Neural cell (in vitro differentiated cells): ENCODE results near the gene NCKAP5. TPM values are rescaled to one million over a fixed set of nuclear protein-coding genes. Genes with fewer than 3 reads are reported as not detected.

Source experiments
- H2AFZ ChIP-seq: fragments of 200-600, 300-800 bp; sonication (generic), shearing (Covaris generic); 2 replicates; pipeline ENCODE4 v1.6.0; 2014; ENCODE audit warnings: low read depth, mild to moderate bottlenecking, antibody characterized with exemption, low read length, moderate library complexity
- H3F3A ChIP-seq: fragments of 200-600 bp; shearing (Covaris generic); 2 replicates; pipeline ENCODE4 v1.6.1; 2016; ENCODE audit warnings: mild to moderate bottlenecking, moderate library complexity, mixed read lengths, antibody characterized with exemption, low read length; ENCODE audit not compliant: insufficient read depth, poor library complexity, severe bottlenecking
- H3K27ac ChIP-seq: fragments of 200-600, 300-800 bp; sonication (generic), shearing (Covaris generic); 2 replicates; pipeline ENCODE4 v1.5.1; 2014; ENCODE audit warnings: mild to moderate bottlenecking, low read length, moderate library complexity
- H3K27me3 ChIP-seq: fragments of 300-800, 200-600 bp; sonication (generic), shearing (Covaris generic); 2 replicates; pipeline ENCODE4 v1.6.0; 2014; ENCODE audit warnings: mild to moderate bottlenecking, low read depth, low read length, moderate library complexity; ENCODE audit not compliant: insufficient read depth
- H3K36me3 ChIP-seq: fragments of 300-800, 200-600 bp; sonication (generic), shearing (Covaris generic); 2 replicates; pipeline ENCODE4 v1.5.1; 2014; ENCODE audit warnings: mild to moderate bottlenecking, antibody characterized with exemption, low read length, moderate library complexity; ENCODE audit not compliant: insufficient read depth
- H3K4me2 ChIP-seq: fragments of 300-800, 200-600 bp; sonication (generic), shearing (Covaris generic); 2 replicates; pipeline ENCODE4 v1.6.0; 2014; ENCODE audit warnings: mild to moderate bottlenecking, low read length
- H3K4me3 ChIP-seq: fragments of 300-800, 200-600 bp; sonication (generic), shearing (Covaris generic); 2 replicates; pipeline ENCODE4 v1.5.1; 2014; ENCODE audit warnings: mild to moderate bottlenecking, low read length, moderate library complexity
- H3K79me2 ChIP-seq: fragments of 200-600 bp; shearing (Covaris generic); replicated peaks from 2 replicates; pipeline ENCODE4 v1.6.0; 2014; ENCODE audit warnings: mild to moderate bottlenecking, low read length, moderate library complexity; ENCODE audit not compliant: insufficient read depth
- H3K9ac ChIP-seq: fragments of 300-800, 200-600 bp; sonication (generic), shearing (Covaris generic); 2 replicates; pipeline ENCODE4 v1.6.1; 2016; ENCODE audit warnings: mild to moderate bottlenecking, low read length, mixed read lengths
- H3K9me2 ChIP-seq: fragments of 200-600 bp; shearing (Covaris generic); 2 replicates; pipeline ENCODE4 v1.6.1; 2016; ENCODE audit warnings: mild to moderate bottlenecking, low read length, mixed read lengths; ENCODE audit not compliant: insufficient read depth
- H3K9me3 ChIP-seq: fragments of 200-600, 300-800 bp; sonication (generic), shearing (Covaris generic); 2 replicates; pipeline ENCODE4 v1.6.1; 2016; ENCODE audit warnings: mild to moderate bottlenecking, mixed run types, low read length, moderate library complexity, mixed read lengths
- H4K20me1 ChIP-seq: fragments of 200-600 bp; shearing (Covaris generic); 2 replicates; pipeline ENCODE4 v1.6.1; 2016; ENCODE audit warnings: mild to moderate bottlenecking, mixed run types; ENCODE audit not compliant: insufficient read depth
- EP300 ChIP-seq: fragments of 450-650 bp; conservative IDR thresholded peaks from 2 replicates; pipeline ENCODE4 v1.6.1; 2014; ENCODE audit warnings: antibody characterized with exemption, mild to moderate bottlenecking, moderate library complexity; ENCODE audit not compliant: poor library complexity, severe bottlenecking
- EZH2 ChIP-seq: fragments of 200-600, 300-800 bp; shearing (Covaris generic), sonication (generic); IDR thresholded peaks from 2 replicates; pipeline ENCODE4 v1.6.1; 2014; ENCODE audit warnings: antibody characterized with exemption, low read length, borderline replicate concordance, mild to moderate bottlenecking; ENCODE audit not compliant: insufficient read depth, poor library complexity, severe bottlenecking
- MXI1 ChIP-seq: fragments of 450-650 bp; conservative IDR thresholded peaks from 2 replicates; pipeline ENCODE4 v1.6.1; 2014; ENCODE audit warnings: antibody characterized with exemption, mild to moderate bottlenecking; ENCODE audit not compliant: poor library complexity, severe bottlenecking
- POLR2AphosphoS5 ChIP-seq: IDR thresholded peaks from 2 replicates; pipeline ENCODE4 v1.6.1; 2012
- RAD21 ChIP-seq: fragments of 450-650 bp; conservative IDR thresholded peaks from 2 replicates; pipeline ENCODE4 v1.6.1; 2014; ENCODE audit warnings: antibody characterized with exemption, mild to moderate bottlenecking, moderate library complexity
- SMC3 ChIP-seq: fragments of 450-650 bp; conservative IDR thresholded peaks from 2 replicates; pipeline ENCODE4 v1.6.1; 2014; ENCODE audit warnings: antibody characterized with exemption, mild to moderate bottlenecking, moderate library complexity; ENCODE audit not compliant: poor library complexity
- TAF1 ChIP-seq: IDR thresholded peaks from 2 replicates; pipeline ENCODE4 v1.6.1; 2012; ENCODE audit warnings: low read depth
- polyA plus RNA-seq: library from polyadenylated mRNA; depleted of rRNA; stranded (reverse); fragments of >200 nt; gene quantifications from 2 replicates; pipeline ENCODE4 v1.2.3, GENCODE V29; 2014
- TF ChIP-seq, protein P1 (sequence below): IDR thresholded peaks from 2 replicates; pipeline ENCODE4 v1.6.1; 2012; ENCODE audit warnings: borderline replicate concordance
- TF ChIP-seq, protein P2 (sequence below): fragments of 450-650 bp; IDR thresholded peaks from 2 replicates; pipeline ENCODE4 v1.5.1; 2014; ENCODE audit warnings: antibody characterized with exemption, mild to moderate bottlenecking, moderate library complexity; ENCODE audit not compliant: poor library complexity, severe bottlenecking

The NCKAP5 gene
- polyA plus RNA-seq, 1 donor from 2014 or later = 2.4 TPM

GRCh38 chr2:133607679-133608078 lies 39.4 kb upstream of the NCKAP5 start:
- no peaks in the 10 kb centered on the region for H3K79me2 ChIP-seq
- H3K9ac ChIP-seq = no peak overlapping the region
- H3K4me2 ChIP-seq = no peak overlapping the region

GRCh38 chr2:133606616-133607015 lies 38.4 kb upstream of the NCKAP5 start:
- no peaks in the 10 kb centered on the region for H3K27me3 ChIP-seq
- no peak overlapping the region for H3K4me2 ChIP-seq
- no peaks in the 10 kb centered on the region for H3K36me3 ChIP-seq
- TF ChIP-seq RAD21 = no peak
- TF ChIP-seq, protein P1, sequence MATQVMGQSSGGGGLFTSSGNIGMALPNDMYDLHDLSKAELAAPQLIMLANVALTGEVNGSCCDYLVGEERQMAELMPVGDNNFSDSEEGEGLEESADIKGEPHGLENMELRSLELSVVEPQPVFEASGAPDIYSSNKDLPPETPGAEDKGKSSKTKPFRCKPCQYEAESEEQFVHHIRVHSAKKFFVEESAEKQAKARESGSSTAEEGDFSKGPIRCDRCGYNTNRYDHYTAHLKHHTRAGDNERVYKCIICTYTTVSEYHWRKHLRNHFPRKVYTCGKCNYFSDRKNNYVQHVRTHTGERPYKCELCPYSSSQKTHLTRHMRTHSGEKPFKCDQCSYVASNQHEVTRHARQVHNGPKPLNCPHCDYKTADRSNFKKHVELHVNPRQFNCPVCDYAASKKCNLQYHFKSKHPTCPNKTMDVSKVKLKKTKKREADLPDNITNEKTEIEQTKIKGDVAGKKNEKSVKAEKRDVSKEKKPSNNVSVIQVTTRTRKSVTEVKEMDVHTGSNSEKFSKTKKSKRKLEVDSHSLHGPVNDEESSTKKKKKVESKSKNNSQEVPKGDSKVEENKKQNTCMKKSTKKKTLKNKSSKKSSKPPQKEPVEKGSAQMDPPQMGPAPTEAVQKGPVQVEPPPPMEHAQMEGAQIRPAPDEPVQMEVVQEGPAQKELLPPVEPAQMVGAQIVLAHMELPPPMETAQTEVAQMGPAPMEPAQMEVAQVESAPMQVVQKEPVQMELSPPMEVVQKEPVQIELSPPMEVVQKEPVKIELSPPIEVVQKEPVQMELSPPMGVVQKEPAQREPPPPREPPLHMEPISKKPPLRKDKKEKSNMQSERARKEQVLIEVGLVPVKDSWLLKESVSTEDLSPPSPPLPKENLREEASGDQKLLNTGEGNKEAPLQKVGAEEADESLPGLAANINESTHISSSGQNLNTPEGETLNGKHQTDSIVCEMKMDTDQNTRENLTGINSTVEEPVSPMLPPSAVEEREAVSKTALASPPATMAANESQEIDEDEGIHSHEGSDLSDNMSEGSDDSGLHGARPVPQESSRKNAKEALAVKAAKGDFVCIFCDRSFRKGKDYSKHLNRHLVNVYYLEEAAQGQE = no peak
- no peak for TF ChIP-seq EP300
- no peak for TF ChIP-seq POLR2AphosphoS5
- TF ChIP-seq, protein P2, sequence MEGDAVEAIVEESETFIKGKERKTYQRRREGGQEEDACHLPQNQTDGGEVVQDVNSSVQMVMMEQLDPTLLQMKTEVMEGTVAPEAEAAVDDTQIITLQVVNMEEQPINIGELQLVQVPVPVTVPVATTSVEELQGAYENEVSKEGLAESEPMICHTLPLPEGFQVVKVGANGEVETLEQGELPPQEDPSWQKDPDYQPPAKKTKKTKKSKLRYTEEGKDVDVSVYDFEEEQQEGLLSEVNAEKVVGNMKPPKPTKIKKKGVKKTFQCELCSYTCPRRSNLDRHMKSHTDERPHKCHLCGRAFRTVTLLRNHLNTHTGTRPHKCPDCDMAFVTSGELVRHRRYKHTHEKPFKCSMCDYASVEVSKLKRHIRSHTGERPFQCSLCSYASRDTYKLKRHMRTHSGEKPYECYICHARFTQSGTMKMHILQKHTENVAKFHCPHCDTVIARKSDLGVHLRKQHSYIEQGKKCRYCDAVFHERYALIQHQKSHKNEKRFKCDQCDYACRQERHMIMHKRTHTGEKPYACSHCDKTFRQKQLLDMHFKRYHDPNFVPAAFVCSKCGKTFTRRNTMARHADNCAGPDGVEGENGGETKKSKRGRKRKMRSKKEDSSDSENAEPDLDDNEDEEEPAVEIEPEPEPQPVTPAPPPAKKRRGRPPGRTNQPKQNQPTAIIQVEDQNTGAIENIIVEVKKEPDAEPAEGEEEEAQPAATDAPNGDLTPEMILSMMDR = no peak
- no peak for TF ChIP-seq TAF1
- TF ChIP-seq SMC3 = no peak
- no peak for TF ChIP-seq MXI1
- no peak for TF ChIP-seq EZH2
- no peaks in the 10 kb centered on the region for H3K79me2 ChIP-seq
- H2AFZ ChIP-seq = no peak overlapping the region
- H3K4me3 ChIP-seq = no peak overlapping the region
- H4K20me1 ChIP-seq = no peaks in the 10 kb centered on the region
- no peak overlapping the region for H3K27ac ChIP-seq
- H3K9ac ChIP-seq = no peak overlapping the region
- H3F3A ChIP-seq = no peaks in the 10 kb centered on the region
- no peaks in the 10 kb centered on the region for H3K9me2 ChIP-seq
- H3K9me3 ChIP-seq = no peaks in the 10 kb centered on the region

More at GRCh38 chr2:133607679-133608078, 39.4 kb upstream of the NCKAP5 start:
- TF ChIP-seq EP300 (no peak), MXI1 (no peak), POLR2AphosphoS5 (no peak), TAF1 (no peak), SMC3 (no peak), RAD21 (no peak), EZH2 (no peak)
- TF ChIP-seq, protein P1 = no peak
- TF ChIP-seq, protein P2 = no peak
- Histone ChIP-seq H3K4me3 (no peak overlapping the region), H3K9me2 (no peaks in the 10 kb centered on the region), H3F3A (no peaks in the 10 kb centered on the region), H3K27me3 (no peaks in the 10 kb centered on the region), H3K36me3 (no peaks in the 10 kb centered on the region), H4K20me1 (no peaks in the 10 kb centered on the region), H3K9me3 (no peaks in the 10 kb centered on the region), H2AFZ (no peak overlapping the region), H3K27ac (no peak overlapping the region)
